GM21723 (cell line): ENCODE measurements around the gene ESM1.
"Not testable (repeated sequence)": the region's sequence is repeated elsewhere in the genome, so short reads cannot be mapped to it uniquely, and the experiment has no call there.

Experiments used
- ATAC-seq: cut with Tn5 transposase; IDR thresholded peaks from one replicate; pipeline ENCODE4 v1.9.1; 2021; ENCODE audit warnings: mild to moderate bottlenecking, moderate library complexity; ENCODE audit not compliant: unreplicated experiment

Gene ESM1

GRCh38 chr5:54985301-54986268, at the start of gene ESM1:
ESM1 (minus strand) TSS chr5:54985593; CDS start chr5:54985517, 76 bp downstream.
- no peak for ATAC-seq

GRCh38 chr5:55033568-55033967, 48.2 kb upstream of the ESM1 start:
- ATAC-seq: no peak

GRCh38 chr5:55031492-55031891, 46.1 kb upstream of the ESM1 start:
- ATAC-seq: no peak

- no peak for ATAC-seq
Measured at GRCh38 chr5:55030676-55031369, 45.4 kb upstream of the ESM1 start.

- no peak for ATAC-seq
Measured at GRCh38 chr5:55030220-55030619, 44.8 kb upstream of the ESM1 start.

GRCh38 chr5:55027595-55027994, 42.2 kb upstream of the ESM1 start:
- ATAC-seq: no peak

- no peak for ATAC-seq
Measured at GRCh38 chr5:55022450-55022849, 37.1 kb upstream of the ESM1 start.

- ATAC-seq: no peak
Measured at GRCh38 chr5:55021821-55022220, 36.4 kb upstream of the ESM1 start.

GRCh38 chr5:55021410-55021809, 36.0 kb upstream of the ESM1 start:
- no peak for ATAC-seq

- ATAC-seq: not testable (repeated sequence)
Measured at GRCh38 chr5:55010149-55010548, 24.8 kb upstream of the ESM1 start.

- ATAC-seq: no peak
Measured at GRCh38 chr5:55004729-55005128, 19.3 kb upstream of the ESM1 start.

- ATAC-seq: no peak
Measured at GRCh38 chr5:55003432-55004065, 18.2 kb upstream of the ESM1 start.

GRCh38 chr5:55002166-55002565, 16.8 kb upstream of the ESM1 start:
- ATAC-seq: not testable (repeated sequence)

- ATAC-seq: no peak
Measured at GRCh38 chr5:54997081-54997480, 11.7 kb upstream of the ESM1 start.

- ATAC-seq: no peak
Measured at GRCh38 chr5:54996466-54996865, 11.1 kb upstream of the ESM1 start.

GRCh38 chr5:54995168-54995567, 9.8 kb upstream of the ESM1 start:
- ATAC-seq: no peak

GRCh38 chr5:54994628-54995027, 9.2 kb upstream of the ESM1 start:
- no peak for ATAC-seq

- ATAC-seq: no peak
Measured at GRCh38 chr5:54993318-54993717, 7.9 kb upstream of the ESM1 start.

- no peak for ATAC-seq
Measured at GRCh38 chr5:54991416-54991815, 6.0 kb upstream of the ESM1 start.

GRCh38 chr5:54990841-54991258, 5.5 kb upstream of the ESM1 start:
- no peak for ATAC-seq

- ATAC-seq: no peak
Measured at GRCh38 chr5:54988817-54989216, 3.4 kb upstream of the ESM1 start.
